Fibroblast of lung (primary cell): ENCODE measurements around the gene MAL. TPM values are rescaled to one million over a fixed set of nuclear protein-coding genes. Genes with fewer than 3 reads are reported as not detected.

ENCODE experiments used
- DNase-seq, 2 donors: peaks; one replicate each; pipeline versions ENCODE4 v3.0.0 to v3.0.0-alpha.2; 2010; ENCODE audit warnings: low read depth in 2 of 2
- H2AFZ ChIP-seq: 2 replicates; pipeline ENCODE4 v1.5.1; 2012; ENCODE audit warnings: low read length, control low read depth, inconsistent platforms
- H3K27ac ChIP-seq: 2 replicates; pipeline ENCODE4 v1.5.1; 2011; ENCODE audit warnings: low read length, control low read depth; ENCODE audit not compliant: insufficient read depth
- H3K27me3 ChIP-seq: 2 replicates; pipeline ENCODE4 v1.5.1; 2011; ENCODE audit warnings: mild to moderate bottlenecking, low read length; ENCODE audit not compliant: control insufficient read depth, insufficient read depth
- H3K36me3 ChIP-seq: 2 replicates; pipeline ENCODE4 v1.5.1; 2011; ENCODE audit warnings: low read length; ENCODE audit not compliant: control insufficient read depth, insufficient read depth
- H3K4me1 ChIP-seq: 2 replicates; pipeline ENCODE4 v1.5.1; 2011; ENCODE audit warnings: low read length; ENCODE audit not compliant: control insufficient read depth, insufficient read depth; ENCODE audit errors: extremely low read depth
- H3K4me2 ChIP-seq: 2 replicates; pipeline ENCODE4 v1.5.1; 2011; ENCODE audit warnings: low read length, control low read depth; ENCODE audit not compliant: insufficient read depth; ENCODE audit errors: extremely low read depth
- H3K4me3 ChIP-seq, 4 experiments: fragments of 200-600 bp in 1 of 4; sonication (generic) in 1 of 4; replicated peaks in 1 of 4; 2 replicates each; pipeline ENCODE4 v1.5.1; 2011 to 2016; ENCODE audit warnings: low read length in 4 of 4, low read depth in 3 of 4, mild to moderate bottlenecking in 3 of 4, control low read depth in 2 of 4, inconsistent platforms in 1 of 4, mixed read lengths in 1 of 4; ENCODE audit not compliant: insufficient read depth in 1 of 4; ENCODE audit errors: control extremely low read depth in 1 of 4
- H3K79me2 ChIP-seq: 2 replicates; pipeline ENCODE4 v1.5.1; 2012; ENCODE audit warnings: mild to moderate bottlenecking, low read length, inconsistent platforms; ENCODE audit not compliant: control insufficient read depth, insufficient read depth
- H3K9ac ChIP-seq: 2 replicates; pipeline ENCODE4 v1.5.1; 2011; ENCODE audit warnings: mild to moderate bottlenecking, low read length, control low read depth; ENCODE audit not compliant: insufficient read depth
- H3K9me3 ChIP-seq: 2 replicates; pipeline ENCODE4 v1.5.1; 2012; ENCODE audit warnings: low read depth, low read length; ENCODE audit not compliant: control insufficient read depth, insufficient read depth
- H4K20me1 ChIP-seq: 2 replicates; pipeline ENCODE4 v1.5.1; 2011; ENCODE audit warnings: low read length; ENCODE audit not compliant: control insufficient read depth, insufficient read depth; ENCODE audit errors: extremely low read depth
- EZH2 ChIP-seq: IDR thresholded peaks from 2 replicates; pipeline ENCODE4 v1.5.1; 2012; ENCODE audit warnings: low read length, control low read depth, mild to moderate bottlenecking; ENCODE audit errors: missing control alignments
- polyA plus RNA-seq, 2 donors: library from polyadenylated mRNA; depleted of rRNA in 1 of 2; stranded (reverse) in 1 of 2; unstranded in 1 of 2; fragments of >200 nt; gene quantifications; 2 replicates each; pipeline ENCODE4 v1.2.1, GENCODE V29; 2011 to 2012; ENCODE audit warnings: missing spikeins in 1 of 2
- total RNA-seq: library from RNA; depleted of rRNA; stranded (reverse); fragments of >200 nt; gene quantifications from 2 replicates; pipeline ENCODE4 v1.2.1, GENCODE V29; 2014
- TF ChIP-seq, protein P1 (sequence below), 2 donors: IDR thresholded peaks in 1 of 2; conservative IDR thresholded peaks in 1 of 2; 1 replicate in 1 of 2; 2 replicates in 1 of 2; pipeline ENCODE4 v1.5.1; 2011 to 2012; ENCODE audit warnings: low read length in 2 of 2, control low read depth in 1 of 2, inconsistent platforms in 1 of 2, low read depth in 1 of 2, mild to moderate bottlenecking in 1 of 2

MAL gene
- total and polyA plus RNA-seq, 2 donors (not counting 1 experiment from before 2014, with no cell fraction given): not detected

DNA sequence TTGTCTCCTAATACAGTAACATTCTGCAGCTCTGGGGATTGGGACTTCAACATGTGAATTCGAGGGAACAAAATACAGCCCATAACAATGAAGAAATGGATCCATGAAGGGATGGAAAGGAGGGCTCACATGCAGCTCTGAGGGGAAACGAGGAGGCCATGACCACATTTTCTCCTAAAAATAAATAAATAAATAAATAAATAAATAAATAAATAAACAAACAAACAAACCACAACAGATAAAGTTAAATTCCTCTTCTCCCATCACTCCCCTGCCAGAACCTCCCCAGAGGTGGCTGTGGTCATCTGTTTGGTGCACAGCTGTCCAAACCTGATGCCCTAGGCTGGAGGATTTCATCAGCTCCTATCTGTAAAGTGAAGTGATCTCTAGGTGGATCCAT is 42.7 kb downstream of the MAL start:
- Histone ChIP-seq H3K9ac (no peak overlapping the region), H3K4me2 (no peak overlapping the region), H3K4me3 (no peak overlapping the region), H3K9me3 (no peaks in the 10 kb centered on the region), H3K36me3 (no peaks in the 10 kb centered on the region), H3K27me3 (no peaks in the 10 kb centered on the region), H3K79me2 (no peaks in the 10 kb centered on the region), H3K27ac (no peak overlapping the region), H3K4me1 (no peaks in the 10 kb centered on the region), H2AFZ (no peak overlapping the region), H4K20me1 (no peaks in the 10 kb centered on the region)
- no peak for DNase-seq
- TF ChIP-seq, protein P1, sequence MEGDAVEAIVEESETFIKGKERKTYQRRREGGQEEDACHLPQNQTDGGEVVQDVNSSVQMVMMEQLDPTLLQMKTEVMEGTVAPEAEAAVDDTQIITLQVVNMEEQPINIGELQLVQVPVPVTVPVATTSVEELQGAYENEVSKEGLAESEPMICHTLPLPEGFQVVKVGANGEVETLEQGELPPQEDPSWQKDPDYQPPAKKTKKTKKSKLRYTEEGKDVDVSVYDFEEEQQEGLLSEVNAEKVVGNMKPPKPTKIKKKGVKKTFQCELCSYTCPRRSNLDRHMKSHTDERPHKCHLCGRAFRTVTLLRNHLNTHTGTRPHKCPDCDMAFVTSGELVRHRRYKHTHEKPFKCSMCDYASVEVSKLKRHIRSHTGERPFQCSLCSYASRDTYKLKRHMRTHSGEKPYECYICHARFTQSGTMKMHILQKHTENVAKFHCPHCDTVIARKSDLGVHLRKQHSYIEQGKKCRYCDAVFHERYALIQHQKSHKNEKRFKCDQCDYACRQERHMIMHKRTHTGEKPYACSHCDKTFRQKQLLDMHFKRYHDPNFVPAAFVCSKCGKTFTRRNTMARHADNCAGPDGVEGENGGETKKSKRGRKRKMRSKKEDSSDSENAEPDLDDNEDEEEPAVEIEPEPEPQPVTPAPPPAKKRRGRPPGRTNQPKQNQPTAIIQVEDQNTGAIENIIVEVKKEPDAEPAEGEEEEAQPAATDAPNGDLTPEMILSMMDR (conservative IDR thresholded peaks at IDR 0.05 in 1 of 2, IDR thresholded peaks at IDR 0.05 in 1 of 2; ENCODE audit: low read depth in 1 of 2, low read length in 2 of 2): no peak
- no peak for TF ChIP-seq EZH2

GRCh38 chr2:95069465-95069864 is 44.0 kb downstream of the MAL start:
- DNase-seq: no peak
- Histone ChIP-seq H3K27me3 (no peaks in the 10 kb centered on the region), H3K36me3 (no peaks in the 10 kb centered on the region), H3K4me3 (no peak overlapping the region), H3K4me2 (no peak overlapping the region), H3K27ac (no peak overlapping the region), H3K79me2 (no peaks in the 10 kb centered on the region), H3K9ac (no peak overlapping the region), H2AFZ (no peak overlapping the region), H3K9me3 (no peaks in the 10 kb centered on the region), H3K4me1 (no peaks in the 10 kb centered on the region), H4K20me1 (no peaks in the 10 kb centered on the region)
- TF ChIP-seq EZH2: no peak
- TF ChIP-seq, protein P1 (conservative IDR thresholded peaks at IDR 0.05 in 1 of 2, IDR thresholded peaks at IDR 0.05 in 1 of 2; ENCODE audit: low read depth in 1 of 2, low read length in 2 of 2): no peak

- TF ChIP-seq, protein P1 (conservative IDR thresholded peaks at IDR 0.05 in 1 of 2, IDR thresholded peaks at IDR 0.05 in 1 of 2; ENCODE audit: low read depth in 1 of 2, low read length in 2 of 2): no peak
- no peak for TF ChIP-seq EZH2
- Histone ChIP-seq H3K27me3 (no peaks in the 10 kb centered on the region), H3K79me2 (no peaks in the 10 kb centered on the region), H3K27ac (no peak overlapping the region), H4K20me1 (no peaks in the 10 kb centered on the region), H3K9ac (no peak overlapping the region), H3K9me3 (no peaks in the 10 kb centered on the region), H3K4me3 (no peak overlapping the region), H3K4me2 (no peak overlapping the region), H2AFZ (no peak overlapping the region), H3K36me3 (no peaks in the 10 kb centered on the region), H3K4me1 (no peaks in the 10 kb centered on the region)
- DNase-seq: no peak
These were observed 46.3 kb downstream of the MAL start for GRCh38 chr2:95071856-95072255.
